Nephron (organoid): ENCODE results near the gene LINGO4.

Source experiments
- H3K27ac Mint-ChIP-seq, 3 experiments: 2 replicates each; pipeline ENCODE4 v1.8.0; 2020; ENCODE audit warnings: mixed read lengths in 3 of 3, mild to moderate bottlenecking in 2 of 3, moderate library complexity in 1 of 3
- H3K27me3 Mint-ChIP-seq: 2 replicates; pipeline ENCODE4 v1.8.0; 2021; ENCODE audit warnings: low read depth, mild to moderate bottlenecking, moderate library complexity, mixed read lengths
- H3K36me3 Mint-ChIP-seq: 2 replicates; pipeline ENCODE4 v1.8.0; 2020; ENCODE audit warnings: low read depth, mixed read lengths
- H3K4me1 Mint-ChIP-seq: 2 replicates; pipeline ENCODE4 v1.8.0; 2020; ENCODE audit warnings: mixed read lengths
- H3K4me3 Mint-ChIP-seq, 3 experiments: 2 replicates each; pipeline ENCODE4 v1.8.0; 2020; ENCODE audit warnings: mild to moderate bottlenecking in 3 of 3, mixed read lengths in 3 of 3, moderate library complexity in 2 of 3
- H3K9me3 Mint-ChIP-seq: 2 replicates; pipeline ENCODE4 v1.8.0; 2020; ENCODE audit warnings: mixed read lengths
- TF ChIP-seq, protein P1 (sequence below), 3 experiments: fragments of 200-600 bp; sonication (generic); IDR thresholded peaks; one replicate each; pipeline ENCODE4 v1.5.0; 2021; ENCODE audit warnings: antibody characterized with exemption in 3 of 3; ENCODE audit not compliant: unreplicated experiment in 3 of 3

Gene LINGO4

DNA sequence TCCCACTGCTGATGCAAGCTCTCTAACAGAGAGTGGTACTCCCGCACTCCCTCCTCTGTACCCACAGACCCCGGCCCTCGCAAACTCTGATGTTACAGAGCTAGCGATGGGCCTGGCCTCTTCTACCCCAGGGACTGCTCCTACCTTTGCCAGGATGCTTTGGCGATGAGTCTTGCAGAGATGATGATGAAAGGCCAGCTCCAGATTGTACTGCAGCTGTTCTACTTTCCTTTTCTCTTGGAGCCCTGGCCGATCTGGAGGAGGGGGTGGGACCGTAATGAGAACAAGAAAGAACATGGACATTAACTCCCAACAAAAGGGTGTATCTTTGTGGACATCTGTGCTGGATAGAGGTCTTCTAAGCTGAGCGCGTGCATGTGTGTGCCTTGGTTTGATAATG is 6.0 kb upstream of the LINGO4 start:
- no peaks in the 10 kb centered on the region for H3K36me3 Mint-ChIP-seq
- no peak overlapping the region for H3K4me3 Mint-ChIP-seq
- H3K9me3 Mint-ChIP-seq, result no peaks in the 10 kb centered on the region
- no peaks in the 10 kb centered on the region for H3K4me1 Mint-ChIP-seq
- H3K27me3 Mint-ChIP-seq, result peaks cover 37% of the 10 kb centered on the region
- H3K27ac Mint-ChIP-seq, result no peak overlapping the region
- TF ChIP-seq, protein P1, sequence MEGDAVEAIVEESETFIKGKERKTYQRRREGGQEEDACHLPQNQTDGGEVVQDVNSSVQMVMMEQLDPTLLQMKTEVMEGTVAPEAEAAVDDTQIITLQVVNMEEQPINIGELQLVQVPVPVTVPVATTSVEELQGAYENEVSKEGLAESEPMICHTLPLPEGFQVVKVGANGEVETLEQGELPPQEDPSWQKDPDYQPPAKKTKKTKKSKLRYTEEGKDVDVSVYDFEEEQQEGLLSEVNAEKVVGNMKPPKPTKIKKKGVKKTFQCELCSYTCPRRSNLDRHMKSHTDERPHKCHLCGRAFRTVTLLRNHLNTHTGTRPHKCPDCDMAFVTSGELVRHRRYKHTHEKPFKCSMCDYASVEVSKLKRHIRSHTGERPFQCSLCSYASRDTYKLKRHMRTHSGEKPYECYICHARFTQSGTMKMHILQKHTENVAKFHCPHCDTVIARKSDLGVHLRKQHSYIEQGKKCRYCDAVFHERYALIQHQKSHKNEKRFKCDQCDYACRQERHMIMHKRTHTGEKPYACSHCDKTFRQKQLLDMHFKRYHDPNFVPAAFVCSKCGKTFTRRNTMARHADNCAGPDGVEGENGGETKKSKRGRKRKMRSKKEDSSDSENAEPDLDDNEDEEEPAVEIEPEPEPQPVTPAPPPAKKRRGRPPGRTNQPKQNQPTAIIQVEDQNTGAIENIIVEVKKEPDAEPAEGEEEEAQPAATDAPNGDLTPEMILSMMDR (IDR thresholded peaks at IDR 0.05; ENCODE audit: unreplicated experiment in 3 of 3), result no peak

DNA sequence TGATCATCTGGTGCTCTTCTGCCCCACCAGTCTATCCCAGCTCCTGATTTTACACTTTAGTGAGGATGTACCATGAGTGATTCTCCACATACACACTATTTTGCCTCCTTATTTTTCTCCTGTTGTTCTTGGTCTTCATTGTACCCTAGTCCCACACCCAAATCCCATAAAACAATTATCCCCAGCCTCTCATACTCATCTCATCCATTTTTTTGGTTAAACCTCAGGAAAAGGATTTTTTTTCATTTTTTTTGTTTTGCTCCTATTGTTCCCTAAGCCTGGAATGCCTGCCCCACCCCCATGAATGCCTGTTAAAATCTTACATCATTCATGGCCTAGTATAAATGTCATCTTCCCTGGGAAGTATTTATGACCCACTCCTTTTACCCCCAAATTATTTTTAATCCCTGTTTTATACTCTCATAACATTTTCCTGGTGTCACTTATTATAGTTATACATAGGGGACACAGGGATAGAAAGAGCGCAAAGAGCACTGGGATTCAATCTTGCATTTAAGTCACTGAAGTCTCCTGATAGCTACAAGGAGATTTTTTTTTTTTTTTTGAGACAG is 4.9 kb upstream of the LINGO4 start:
- peak overlapping the region in 1 of 3 experiments; percentile 4 for H3K27ac Mint-ChIP-seq
- TF ChIP-seq, protein P1 (IDR thresholded peaks at IDR 0.05; ENCODE audit: unreplicated experiment in 3 of 3), result no peak
- no peaks in the 10 kb centered on the region for H3K9me3 Mint-ChIP-seq
- H3K4me3 Mint-ChIP-seq, result no peak overlapping the region
- H3K36me3 Mint-ChIP-seq, result no peaks in the 10 kb centered on the region
- no peaks in the 10 kb centered on the region for H3K4me1 Mint-ChIP-seq
- H3K27me3 Mint-ChIP-seq, result peaks cover 40% of the 10 kb centered on the region

DNA sequence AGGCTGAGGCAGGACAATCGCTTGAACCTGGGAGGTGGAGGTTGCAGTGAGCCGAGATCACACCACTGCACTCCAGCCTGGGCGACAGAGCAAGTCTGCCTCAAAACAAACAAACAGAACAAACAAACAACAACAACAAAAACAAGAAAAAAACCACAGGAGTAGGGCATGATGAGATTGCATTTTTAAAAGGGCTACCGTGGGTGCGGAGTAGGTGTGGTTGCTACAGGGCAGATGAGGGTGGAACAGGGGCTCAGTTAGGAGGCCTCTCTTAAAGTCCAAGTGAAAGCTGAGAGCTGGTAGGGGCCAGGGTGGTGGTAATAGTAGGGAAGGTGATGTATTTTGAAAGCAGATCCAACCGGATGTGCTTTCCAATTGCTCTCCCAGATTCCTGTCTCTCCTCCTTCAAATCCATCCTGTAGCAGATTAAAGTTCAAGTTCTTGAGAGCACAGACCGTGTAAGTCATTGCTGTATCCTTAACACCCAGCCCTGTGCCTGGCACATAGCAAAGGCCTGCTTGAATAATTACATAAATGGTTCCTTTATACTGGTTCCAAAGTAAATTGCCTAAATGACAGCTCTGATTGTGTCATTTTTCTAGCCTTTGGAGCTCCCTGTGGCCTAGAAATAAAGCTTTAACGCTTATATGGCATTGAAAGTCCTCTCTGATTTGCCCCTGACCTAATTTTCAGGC is 4.2 kb upstream of the LINGO4 start:
- H3K4me3 Mint-ChIP-seq, result no peak overlapping the region
- no peak overlapping the region for H3K27ac Mint-ChIP-seq
- H3K4me1 Mint-ChIP-seq, result no peaks in the 10 kb centered on the region
- H3K9me3 Mint-ChIP-seq, result no peaks in the 10 kb centered on the region
- H3K36me3 Mint-ChIP-seq, result no peaks in the 10 kb centered on the region
- TF ChIP-seq, protein P1 (IDR thresholded peaks at IDR 0.05; ENCODE audit: unreplicated experiment in 3 of 3), result no peak
- peaks cover 40% of the 10 kb centered on the region for H3K27me3 Mint-ChIP-seq

DNA sequence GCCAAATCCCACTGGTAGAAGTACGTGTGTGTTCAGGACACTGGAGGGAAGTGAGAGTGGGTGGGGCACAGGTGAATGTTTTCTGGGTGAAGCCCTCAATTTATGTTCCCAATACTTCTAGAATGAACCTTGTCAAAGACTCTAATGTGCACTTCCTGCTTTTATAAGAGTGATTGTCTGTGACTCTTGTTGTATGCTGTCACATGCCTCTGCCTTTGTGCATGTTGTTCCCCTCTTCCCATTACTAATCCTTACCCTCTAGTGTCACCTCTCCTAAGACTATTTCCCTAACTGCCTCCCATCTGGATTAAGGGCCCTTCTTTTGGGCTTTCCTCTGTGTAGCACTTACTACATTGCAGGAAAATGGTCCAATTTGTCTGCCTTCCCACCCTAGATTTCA is 2.5 kb upstream of the LINGO4 start:
- peaks cover 52% of the 10 kb centered on the region for H3K27me3 Mint-ChIP-seq
- TF ChIP-seq, protein P1 (IDR thresholded peaks at IDR 0.05; ENCODE audit: unreplicated experiment in 3 of 3), result no peak
- no peaks in the 10 kb centered on the region for H3K9me3 Mint-ChIP-seq
- H3K4me1 Mint-ChIP-seq, result no peaks in the 10 kb centered on the region
- no peaks in the 10 kb centered on the region for H3K36me3 Mint-ChIP-seq
- no peak overlapping the region for H3K27ac Mint-ChIP-seq
- H3K4me3 Mint-ChIP-seq, result no peak overlapping the region

DNA sequence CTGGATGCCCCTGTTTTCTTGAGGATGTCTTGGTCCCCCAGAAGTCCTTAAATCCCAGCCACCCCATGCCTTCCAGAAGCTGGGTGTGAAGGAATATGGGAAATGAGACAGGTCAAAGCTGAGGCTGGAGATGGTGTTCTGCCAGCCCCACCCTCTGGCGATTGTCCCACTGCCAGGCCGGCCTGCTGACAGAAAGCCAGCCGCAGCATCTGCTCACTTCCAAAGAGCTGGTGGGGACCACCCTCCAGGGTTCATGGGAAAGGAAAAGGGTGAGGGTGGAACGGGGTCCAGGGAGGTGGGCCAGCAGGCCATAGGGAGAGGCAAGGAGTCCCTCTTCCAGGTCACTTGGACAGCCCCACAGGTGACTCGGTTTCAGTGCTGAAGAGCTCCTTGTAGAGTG is 1.9 kb upstream of the LINGO4 start:
- H3K27me3 Mint-ChIP-seq, result peaks cover 49% of the 10 kb centered on the region
- H3K4me3 Mint-ChIP-seq, result no peak overlapping the region
- H3K36me3 Mint-ChIP-seq, result no peaks in the 10 kb centered on the region
- TF ChIP-seq, protein P1 (IDR thresholded peaks at IDR 0.05; ENCODE audit: unreplicated experiment in 3 of 3), result no peak
- no peaks in the 10 kb centered on the region for H3K4me1 Mint-ChIP-seq
- H3K27ac Mint-ChIP-seq, result no peak overlapping the region
- H3K9me3 Mint-ChIP-seq, result no peaks in the 10 kb centered on the region

DNA sequence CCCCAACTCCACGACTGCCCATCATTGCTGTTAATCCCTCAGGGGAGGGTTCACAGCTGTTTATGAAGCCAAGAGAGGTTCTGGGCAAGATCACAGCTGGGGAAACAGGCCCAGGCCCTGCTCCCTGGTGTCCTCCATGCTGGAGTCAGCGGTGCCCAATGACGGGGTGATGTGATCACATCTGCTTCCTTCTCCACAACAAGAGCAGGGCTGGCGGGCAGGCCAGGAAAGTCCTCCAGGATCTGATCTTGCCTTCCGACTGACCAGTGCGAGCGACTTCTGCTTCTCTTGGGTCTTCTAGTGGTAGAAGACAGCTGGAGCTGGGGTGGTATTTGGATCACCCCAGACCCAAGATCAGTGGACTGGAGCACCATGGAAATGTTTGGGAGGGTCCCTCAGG is 951 bp upstream of the LINGO4 start:
- H3K4me3 Mint-ChIP-seq, result no peak overlapping the region
- no peaks in the 10 kb centered on the region for H3K9me3 Mint-ChIP-seq
- H3K4me1 Mint-ChIP-seq, result no peaks in the 10 kb centered on the region
- no peak overlapping the region for H3K27ac Mint-ChIP-seq
- TF ChIP-seq, protein P1 (IDR thresholded peaks at IDR 0.05; ENCODE audit: unreplicated experiment in 3 of 3), result no peak
- H3K27me3 Mint-ChIP-seq, result peaks cover 44% of the 10 kb centered on the region
- H3K36me3 Mint-ChIP-seq, result no peaks in the 10 kb centered on the region
